Naive thymus-derived CD8-positive, alpha-beta T cell (primary cell): ENCODE data around the gene ABI2. TPM values are rescaled to one million over a fixed set of nuclear protein-coding genes. Genes with fewer than 3 reads are reported as not detected.
A peak's percentile ranks its signal among the peaks of the same experiment; 100 is the strongest.
"Not testable (repeated sequence)": the region's sequence is repeated elsewhere in the genome, so short reads cannot be mapped to it uniquely, and the experiment has no call there.

Experiments used
- ATAC-seq, 2 donors: fragments of 150-1000 bp; cut with Tn5 transposase in 1 of 2; sonication (Bioruptor Pico), chemical (Tn5 transposase) in 1 of 2; 1 replicate in 1 of 2; 2 replicates in 1 of 2; pipeline ENCODE4 v1.10.0; 2021; ENCODE audit warnings: mild to moderate bottlenecking in 2 of 2, moderate library complexity in 2 of 2
- POLR2A ChIA-PET: fragments of 350-600 bp; sonication (Branson Sonifier 250); formaldehyde crosslinking; loops from one replicate; lab custom pipeline; 2021; ENCODE audit warnings: antibody characterized with exemption; lab: Charles Lee
- DNase-seq, 10 donors: peaks; one replicate each; pipeline versions ENCODE4 v3.0.0 to v3.0.0-alpha.2; 2020 to 2022
- H3K27ac Mint-ChIP-seq, 10 donors: one replicate each; pipeline ENCODE4 v1.8.0; 2020 to 2022; ENCODE audit warnings: mild to moderate bottlenecking in 10 of 10, mixed read lengths in 10 of 10, moderate library complexity in 4 of 10, inconsistent platforms in 1 of 10
- H3K27me3 Mint-ChIP-seq, 5 donors: one replicate each; pipeline ENCODE4 v1.8.0; 2021 to 2022; ENCODE audit warnings: mixed read lengths in 5 of 5
- H3K36me3 Mint-ChIP-seq, 3 donors: one replicate each; pipeline ENCODE4 v1.8.0; 2020 to 2022; ENCODE audit warnings: mixed read lengths in 3 of 3, mild to moderate bottlenecking in 2 of 3, inconsistent platforms in 1 of 3
- H3K4me1 Mint-ChIP-seq, 4 donors: one replicate each; pipeline ENCODE4 v1.8.0; 2021 to 2022; ENCODE audit warnings: mixed read lengths in 4 of 4
- H3K4me3 Mint-ChIP-seq, 10 donors: one replicate each; pipeline ENCODE4 v1.8.0; 2020 to 2022; ENCODE audit warnings: mild to moderate bottlenecking in 10 of 10, mixed read lengths in 10 of 10, moderate library complexity in 6 of 10, inconsistent platforms in 1 of 10
- H3K9me3 Mint-ChIP-seq, 9 donors: one replicate each; pipeline ENCODE4 v1.8.0; 2020 to 2022; ENCODE audit warnings: mixed read lengths in 9 of 9, mild to moderate bottlenecking in 3 of 9, inconsistent platforms in 1 of 9, moderate library complexity in 1 of 9
- polyA plus RNA-seq, 3 donors: library from polyadenylated mRNA; unstranded; fragments of 300-500 nt; fragmentation: Illumina TruSeq; gene quantifications; one replicate each; pipeline ENCODE4 v1.2.3, GENCODE V29; 2021
- total RNA-seq, 8 experiments: library from RNA in 2 of 8; stranded (reverse) in 2 of 8; gene quantifications; one replicate each; pipeline ENCODE4 v1.2.3 and lab custom pipeline; 2021 to 2026

ABI2 gene
- total and polyA plus RNA-seq, 5 experiments from 2014 or later = 27.0 to 37.4 (median 30.8) TPM

DNA sequence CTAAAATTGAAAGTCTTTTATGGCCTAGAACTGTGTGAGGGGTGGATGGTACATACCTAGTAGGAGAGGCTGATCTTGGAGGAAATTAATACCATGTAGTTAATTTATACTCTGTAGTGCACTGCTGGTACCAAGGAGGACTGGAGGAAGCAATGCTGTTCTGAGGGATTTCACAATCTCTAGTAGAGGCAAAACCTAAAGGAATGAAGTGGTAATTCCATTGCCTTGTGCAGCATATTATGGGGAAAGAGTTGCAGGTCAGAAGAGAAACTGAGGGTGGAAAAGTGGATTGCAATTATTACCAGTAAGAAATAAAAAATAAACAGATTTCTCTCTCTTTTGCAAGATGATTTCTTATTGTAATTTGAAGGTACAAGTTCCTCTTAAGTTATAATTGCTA, 2.2 kb downstream of the ABI2 start:
- H3K27ac Mint-ChIP-seq = peak overlapping the region in 4 of 10 donors; percentile 6 to 62 (median 28)
- DNase-seq (no peak), ATAC-seq (no peak)
- H3K27me3 Mint-ChIP-seq = no peaks in the 10 kb centered on the region
- peaks cover 0 to 15% (median 0%) of the 10 kb centered on the region in 3 donors for H3K36me3 Mint-ChIP-seq
- peaks cover 12 to 42% (median 37%) of the 10 kb centered on the region in 4 donors for H3K4me1 Mint-ChIP-seq
- no peaks in the 10 kb centered on the region for H3K9me3 Mint-ChIP-seq
- peak overlapping the region in 9 of 10 donors; percentile 13 to 93 (median 89) for H3K4me3 Mint-ChIP-seq
- POLR2A ChIA-PET = no interaction called here

DNA sequence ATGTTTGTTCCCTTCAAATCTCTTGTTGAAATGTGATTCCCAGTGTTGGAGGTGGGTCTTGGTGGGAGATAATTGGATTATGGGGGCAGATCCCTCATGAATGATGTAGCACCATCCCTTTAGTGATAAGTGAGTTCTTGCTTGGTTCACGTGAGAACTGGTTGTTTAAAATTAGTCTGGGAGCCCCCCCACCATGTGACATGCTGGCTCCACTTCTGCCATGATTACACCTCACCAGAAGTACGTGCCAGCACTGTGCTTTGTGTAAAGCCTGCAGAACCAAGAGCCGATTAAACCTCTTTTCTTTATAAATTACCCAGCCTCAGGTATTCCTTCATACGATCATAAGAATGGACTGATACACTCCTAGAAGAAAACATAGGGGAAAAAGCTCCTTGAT, 10.1 kb downstream of the ABI2 start:
- no peaks in the 10 kb centered on the region for H3K9me3 Mint-ChIP-seq
- POLR2A ChIA-PET = interaction anchor here (0.7 kb wide), 1 partner anchor 99 kb away, joined by 4 read pairs; no protein-coding TSS in a partner anchor
- H3K27ac Mint-ChIP-seq = peak overlapping the region in 1 of 10 donors; percentile 24
- H3K4me1 Mint-ChIP-seq = peaks cover 3 to 24% (median 16%) of the 10 kb centered on the region in 4 donors
- no peaks in the 10 kb centered on the region for H3K27me3 Mint-ChIP-seq
- H3K36me3 Mint-ChIP-seq = peaks cover 0 to 15% (median 5%) of the 10 kb centered on the region in 3 donors
- ATAC-seq (no peak), DNase-seq (no peak)
- H3K4me3 Mint-ChIP-seq = no peak overlapping the region

DNA sequence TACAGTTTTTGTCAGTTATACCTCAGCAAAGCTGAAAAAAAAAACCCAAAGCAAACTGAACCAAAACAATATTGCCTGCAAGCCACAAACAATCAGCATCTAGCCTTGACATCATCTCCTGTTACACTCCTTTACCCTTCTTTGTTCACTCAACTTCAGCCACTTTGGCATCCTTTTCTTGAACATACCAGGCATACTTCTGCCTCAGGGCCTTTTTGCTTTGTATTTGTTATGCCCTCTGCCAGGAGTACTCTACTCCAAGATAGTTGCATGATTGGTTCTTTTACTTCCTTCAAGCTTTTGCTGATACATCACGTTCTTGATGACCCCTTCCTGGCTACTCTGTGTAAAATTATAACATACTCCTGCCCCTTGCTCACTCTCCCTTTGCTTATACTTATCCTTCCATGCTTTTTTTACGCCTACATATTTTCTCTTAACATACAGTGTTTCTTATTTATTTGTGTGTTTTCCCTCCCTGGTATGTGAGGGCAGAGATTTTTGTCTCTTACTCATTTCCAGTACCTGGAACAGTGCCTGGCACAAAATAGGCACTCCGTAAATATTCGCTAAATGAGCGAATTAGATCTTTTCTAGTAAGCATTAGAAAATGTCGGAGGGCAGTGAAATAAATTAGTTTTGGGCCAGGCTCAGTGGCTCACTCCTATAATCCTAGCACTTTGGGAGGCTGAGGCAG, 12.7 kb downstream of the ABI2 start:
- POLR2A ChIA-PET = interaction anchor here (0.6 kb wide), 1 partner anchor 10 kb away, joined by 4 read pairs; no protein-coding TSS in a partner anchor
- Mint-ChIP-seq H3K4me3 (no peak overlapping the region), H3K27me3 (no peaks in the 10 kb centered on the region), H3K27ac (no peak overlapping the region), H3K36me3 (peaks cover 0 to 21% (median 18%) of the 10 kb centered on the region in 3 donors), H3K4me1 (peaks cover 5 to 24% (median 16%) of the 10 kb centered on the region in 4 donors), H3K9me3 (no peaks in the 10 kb centered on the region)
- DNase-seq = no peak
- ATAC-seq = no peak

DNA sequence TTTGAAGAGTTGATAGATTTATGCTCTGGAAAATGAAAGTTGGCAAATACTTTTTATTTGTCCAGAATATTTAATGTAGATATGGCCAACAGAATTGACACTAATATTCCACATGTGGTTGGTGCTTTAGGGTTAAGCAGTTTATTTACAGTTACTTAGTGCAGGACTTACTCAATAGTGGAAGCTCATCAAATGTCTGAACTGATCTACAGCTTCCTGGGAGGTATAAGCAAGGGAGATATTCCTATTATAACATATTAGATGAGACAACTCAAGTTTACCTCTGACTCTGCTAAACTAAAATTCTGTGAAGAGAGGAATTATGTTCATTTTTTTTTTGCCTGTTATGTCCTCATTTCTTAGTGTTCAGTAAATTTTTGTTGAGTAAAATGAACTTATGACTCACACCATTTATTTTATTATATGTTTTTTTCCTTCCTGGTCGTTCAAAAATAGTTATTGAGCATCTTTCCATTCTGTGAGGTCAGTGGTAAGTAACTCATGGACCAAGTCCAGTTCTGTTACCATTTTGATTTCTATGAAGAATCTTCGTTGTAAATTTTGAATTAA, 13.6 kb downstream of the ABI2 start:
- no peaks in the 10 kb centered on the region for H3K9me3 Mint-ChIP-seq
- POLR2A ChIA-PET = interaction anchor here (0.6 kb wide), 1 partner anchor 11 kb away, joined by 4 read pairs; no protein-coding TSS in a partner anchor
- H3K27ac Mint-ChIP-seq = peak overlapping the region in 1 of 10 donors; percentile 39

DNA sequence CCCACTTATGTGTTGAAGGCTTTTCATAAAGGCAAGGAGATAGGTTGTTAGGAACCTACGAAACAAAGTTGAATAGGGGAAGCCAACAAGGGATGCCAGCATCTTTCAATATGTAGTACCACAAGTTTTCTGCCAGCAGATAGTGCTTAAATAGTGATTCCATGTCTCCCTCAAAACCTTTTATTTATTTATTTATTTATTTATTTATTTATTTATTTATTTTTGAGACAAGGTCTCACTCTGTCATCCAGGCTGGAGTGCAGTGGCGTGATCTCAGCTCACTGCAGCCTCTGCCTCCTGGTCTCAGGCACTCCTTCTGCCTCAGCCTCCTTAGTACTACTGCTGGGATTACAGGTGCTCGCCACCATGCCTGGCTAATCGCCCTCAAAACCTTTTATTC, 14.2 kb downstream of the ABI2 start:
- POLR2A ChIA-PET, H3K4me3 Mint-ChIP-seq, H3K9me3 Mint-ChIP-seq, ATAC-seq, DNase-seq, H3K27me3 Mint-ChIP-seq, H3K27ac Mint-ChIP-seq: not testable (repeated sequence)
- Mint-ChIP-seq H3K4me1 (peaks cover 3 to 22% (median 16%) of the 10 kb centered on the region in 4 donors), H3K36me3 (peaks cover 0 to 24% (median 18%) of the 10 kb centered on the region in 3 donors)

More for the DNA sequence above, 13.6 kb downstream of the ABI2 start:
- H3K4me3 Mint-ChIP-seq = no peak overlapping the region
- H3K36me3 Mint-ChIP-seq = peaks cover 0 to 24% (median 18%) of the 10 kb centered on the region in 3 donors
- ATAC-seq = no peak
- DNase-seq = no peak
- no peaks in the 10 kb centered on the region for H3K27me3 Mint-ChIP-seq
- peaks cover 5 to 24% (median 16%) of the 10 kb centered on the region in 4 donors for H3K4me1 Mint-ChIP-seq

DNA sequence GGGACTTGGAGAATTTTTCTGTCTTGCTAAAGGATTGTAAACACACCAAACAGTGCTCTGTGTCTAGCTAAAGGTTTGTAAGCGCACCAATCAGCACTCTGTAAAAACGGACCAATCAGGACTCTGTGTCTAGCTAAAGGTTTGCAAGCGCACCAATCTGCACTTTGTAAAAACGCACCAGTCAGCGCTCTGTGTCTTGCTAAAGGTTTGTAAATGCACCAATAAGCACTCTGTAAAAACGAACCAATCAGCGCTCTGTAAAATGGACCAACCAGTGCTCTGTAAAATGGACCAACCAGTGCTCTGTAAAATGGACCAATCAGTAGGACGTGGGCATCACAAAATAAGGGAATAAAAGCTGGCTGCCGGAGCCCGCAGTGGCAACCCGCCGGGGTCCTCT, 16.5 kb downstream of the ABI2 start:
- peaks cover 0 to 23% (median 22%) of the 10 kb centered on the region in 3 donors for H3K36me3 Mint-ChIP-seq
- no peaks in the 10 kb centered on the region for H3K9me3 Mint-ChIP-seq
- POLR2A ChIA-PET = no interaction called here

DNA sequence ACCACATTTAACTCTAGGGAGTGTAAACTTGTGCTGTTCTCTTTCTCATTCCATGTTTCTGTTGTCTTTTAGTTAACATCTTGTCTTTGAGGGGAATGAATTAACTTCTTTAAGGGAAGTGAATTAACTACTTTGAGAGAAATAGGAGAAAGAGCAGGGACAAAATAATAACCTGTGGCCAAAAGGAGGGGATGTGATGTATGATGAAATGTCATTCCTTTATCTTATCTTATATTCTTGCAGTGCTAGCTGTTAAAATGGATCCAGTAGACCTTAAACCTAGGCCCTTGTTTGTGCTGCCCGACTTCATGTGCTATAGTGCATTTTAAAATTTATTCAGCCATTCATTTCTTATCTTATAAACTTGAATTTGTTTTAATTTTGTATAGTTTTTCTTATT, 18.4 kb downstream of the ABI2 start:
- Mint-ChIP-seq H3K27ac (peak overlapping the region in 2 of 10 donors; percentile 10 to 18), H3K27me3 (no peaks in the 10 kb centered on the region), H3K9me3 (no peaks in the 10 kb centered on the region), H3K4me1 (peaks cover 3 to 16% (median 10%) of the 10 kb centered on the region in 4 donors), H3K36me3 (peaks cover 0 to 28% (median 23%) of the 10 kb centered on the region in 3 donors), H3K4me3 (no peak overlapping the region)
- POLR2A ChIA-PET = no interaction called here
- DNase-seq (no peak), ATAC-seq (no peak)

More for the DNA sequence above, 16.5 kb downstream of the ABI2 start:
- ATAC-seq (no peak), DNase-seq (no peak)
- no peaks in the 10 kb centered on the region for H3K27me3 Mint-ChIP-seq
- no peak overlapping the region for H3K4me3 Mint-ChIP-seq
- no peak overlapping the region for H3K27ac Mint-ChIP-seq
- H3K4me1 Mint-ChIP-seq = peaks cover 3 to 20% (median 10%) of the 10 kb centered on the region in 4 donors

DNA sequence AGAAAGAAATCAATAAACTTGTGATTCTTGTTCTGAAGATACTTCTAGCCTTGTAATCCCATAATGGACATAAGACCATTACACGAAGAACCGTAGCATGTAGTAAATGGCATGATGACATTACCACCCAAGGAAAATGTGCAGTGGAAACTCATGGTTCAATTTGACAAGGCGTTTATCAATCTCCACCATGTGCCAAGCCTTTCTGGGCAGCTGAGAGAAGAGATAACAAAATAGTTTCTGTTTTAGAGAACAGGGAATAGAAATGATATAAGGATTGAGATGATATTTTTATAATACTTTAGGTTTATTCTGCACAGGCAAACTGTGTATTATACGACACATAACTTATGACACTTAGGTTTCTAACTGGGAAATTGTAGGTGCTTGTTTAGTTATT, 19.2 kb downstream of the ABI2 start:
- Mint-ChIP-seq H3K36me3 (peaks cover 0 to 32% (median 23%) of the 10 kb centered on the region in 3 donors), H3K27ac (no peak overlapping the region), H3K9me3 (no peaks in the 10 kb centered on the region), H3K4me1 (peaks cover 3 to 19% (median 10%) of the 10 kb centered on the region in 4 donors), H3K4me3 (no peak overlapping the region), H3K27me3 (no peaks in the 10 kb centered on the region)
- no peak for ATAC-seq
- POLR2A ChIA-PET = no interaction called here
- no peak for DNase-seq

DNA sequence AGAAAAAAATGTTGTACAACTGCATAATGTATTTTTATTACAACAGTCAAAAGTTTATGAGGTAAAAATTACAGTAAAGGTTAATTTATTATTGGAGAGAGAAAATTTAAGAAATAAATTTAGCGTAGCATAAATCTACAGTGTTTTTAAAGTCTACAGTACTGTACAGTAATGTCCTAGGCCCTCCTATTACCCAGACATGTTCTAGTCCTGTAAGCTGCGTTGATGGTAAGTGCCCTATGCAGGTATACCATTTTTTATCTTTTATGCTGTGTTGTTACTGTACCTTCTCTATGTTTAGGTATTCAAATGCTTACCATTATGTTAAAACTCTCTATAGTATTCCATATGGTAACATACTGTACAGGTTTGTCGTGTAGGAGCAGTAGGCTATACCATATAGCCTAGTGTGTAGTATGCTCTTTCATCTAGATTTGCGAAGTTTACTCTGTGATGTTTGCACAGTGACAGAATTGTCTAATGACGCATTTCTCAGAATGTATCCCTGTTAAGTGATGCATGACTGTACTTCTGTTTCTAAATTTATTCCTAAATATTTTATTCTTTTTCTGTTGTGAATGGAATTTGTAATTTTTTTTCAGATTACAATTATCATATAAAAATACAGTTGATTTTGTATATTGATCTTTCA, 24.5 kb downstream of the ABI2 start:
- POLR2A ChIA-PET = no interaction called here
- Mint-ChIP-seq H3K4me1 (peaks cover 0 to 9% (median 4%) of the 10 kb centered on the region in 4 donors), H3K27ac (no peak overlapping the region), H3K4me3 (no peak overlapping the region), H3K36me3 (peaks cover 0 to 34% (median 7%) of the 10 kb centered on the region in 3 donors), H3K27me3 (no peaks in the 10 kb centered on the region), H3K9me3 (no peaks in the 10 kb centered on the region)
- no peak for ATAC-seq
- DNase-seq = no peak

DNA sequence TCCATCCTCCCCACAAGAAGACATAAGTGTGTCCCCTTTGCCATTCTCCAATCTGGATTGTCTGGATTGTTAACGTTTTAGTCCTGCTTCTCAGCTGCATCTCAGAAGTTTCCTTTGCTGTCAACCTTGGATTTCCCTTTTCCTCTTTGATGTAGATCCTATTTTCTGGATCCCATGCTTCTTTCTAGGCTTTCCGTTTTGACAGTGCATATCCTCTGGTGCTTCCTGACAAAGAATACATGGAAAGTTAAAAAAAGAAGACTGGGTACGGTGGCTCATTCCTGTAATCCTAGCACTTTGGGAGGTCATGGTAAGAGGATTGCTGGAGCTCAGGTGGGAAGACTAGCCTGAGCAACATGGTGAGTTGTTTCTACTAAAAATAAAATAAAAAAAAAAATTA, 26.8 kb downstream of the ABI2 start:
- peaks cover 6 to 38% (median 17%) of the 10 kb centered on the region in 3 donors for H3K36me3 Mint-ChIP-seq
- DNase-seq = no peak
- no peaks in the 10 kb centered on the region for H3K27me3 Mint-ChIP-seq
- H3K27ac Mint-ChIP-seq = peak overlapping the region in 1 of 10 donors; percentile 27
- H3K4me1 Mint-ChIP-seq = peaks cover 0 to 10% (median 3%) of the 10 kb centered on the region in 4 donors
- POLR2A ChIA-PET = interaction anchor here (0.6 kb wide), 1 partner anchor 72 kb away, joined by 3 read pairs; no protein-coding TSS in a partner anchor
- peaks cover 0 to 10% (median 0%) of the 10 kb centered on the region in 9 donors for H3K9me3 Mint-ChIP-seq
- ATAC-seq = no peak
- no peak overlapping the region for H3K4me3 Mint-ChIP-seq

DNA sequence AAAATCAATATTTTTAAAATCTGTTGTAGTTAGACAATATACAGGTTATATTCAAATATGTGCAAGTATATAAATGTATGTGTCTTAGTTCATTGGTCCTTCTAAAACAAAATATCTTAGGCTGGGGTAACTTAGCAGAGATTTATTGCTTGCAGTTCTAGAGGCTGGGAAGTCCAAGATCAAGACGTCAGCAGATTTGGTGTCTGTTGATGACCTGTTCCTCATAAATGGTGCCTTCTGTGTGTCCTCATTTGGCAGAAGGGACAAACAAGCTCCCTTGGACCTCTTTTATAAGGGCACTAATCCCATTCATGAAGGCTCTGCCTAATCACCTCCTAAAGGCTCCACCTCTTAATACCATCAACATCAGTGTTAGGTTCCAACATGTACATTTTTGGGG, 31.3 kb downstream of the ABI2 start:
- Mint-ChIP-seq H3K9me3 (peaks cover 0 to 10% (median 0%) of the 10 kb centered on the region in 9 donors), H3K27ac (no peak overlapping the region), H3K4me3 (no peak overlapping the region), H3K36me3 (peaks cover 6 to 22% (median 16%) of the 10 kb centered on the region in 3 donors), H3K4me1 (peaks cover 7 to 17% (median 12%) of the 10 kb centered on the region in 4 donors), H3K27me3 (no peaks in the 10 kb centered on the region)
- DNase-seq (no peak), ATAC-seq (no peak)
- POLR2A ChIA-PET = interaction anchor here (0.7 kb wide), 1 partner anchor 583 kb away, joined by 4 read pairs; no protein-coding TSS in a partner anchor

DNA sequence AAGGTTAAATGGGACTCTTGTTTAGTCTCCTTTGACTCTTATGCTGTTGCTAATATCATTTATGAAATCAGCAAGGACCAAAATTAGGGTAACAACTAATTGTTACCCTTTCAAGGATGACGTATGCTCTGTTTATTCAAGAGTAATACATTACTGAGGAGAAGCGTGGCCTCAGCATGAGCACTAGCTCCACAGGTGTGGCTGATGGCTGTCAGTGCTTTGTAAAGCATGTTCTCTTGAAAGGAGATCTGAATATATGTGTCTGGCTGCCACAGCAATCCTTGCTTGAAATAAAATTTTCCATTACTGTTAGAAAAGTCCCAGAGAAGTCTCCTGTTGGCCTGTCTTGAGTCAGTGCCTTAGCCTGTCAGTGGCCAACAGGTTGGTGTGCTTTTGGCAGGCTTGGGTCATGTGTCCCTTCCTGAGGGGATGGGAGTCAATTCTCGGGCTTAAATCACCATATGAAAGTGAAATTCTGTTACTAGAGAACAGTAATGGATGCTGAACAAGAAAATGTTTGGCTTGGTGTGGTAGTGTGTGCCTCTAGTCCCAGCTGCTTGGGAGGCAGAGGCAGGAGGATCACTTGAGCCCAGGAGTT, 32.7 kb downstream of the ABI2 start:
- Mint-ChIP-seq H3K36me3 (peaks cover 6 to 15% (median 13%) of the 10 kb centered on the region in 3 donors), H3K9me3 (peaks cover 0 to 10% (median 0%) of the 10 kb centered on the region in 9 donors), H3K27ac (peak overlapping the region in 2 of 10 donors; percentile 46 to 60), H3K4me1 (peaks cover 7 to 17% (median 11%) of the 10 kb centered on the region in 4 donors), H3K27me3 (no peaks in the 10 kb centered on the region), H3K4me3 (no peak overlapping the region)
- ATAC-seq (no peak), DNase-seq (no peak)
- POLR2A ChIA-PET = no interaction called here
